Fibroblast of mammary gland (primary cell): Measurements from ENCODE around the gene MARCHF9.

Experiments used
- DNase-seq: peaks from one replicate; pipeline ENCODE4 v3.0.0-alpha.2; 2010; ENCODE audit warnings: low read depth
- H3K4me3 ChIP-seq: 2 replicates; pipeline ENCODE4 v1.5.1; 2011; ENCODE audit warnings: low read depth, mild to moderate bottlenecking, low read length, moderate library complexity; ENCODE audit not compliant: control insufficient read depth
- CTCF ChIP-seq: conservative IDR thresholded peaks from 2 replicates; pipeline ENCODE4 v1.5.1; 2011; ENCODE audit warnings: low read depth, low read length, inconsistent platforms; ENCODE audit not compliant: control insufficient read depth, insufficient read depth

The MARCHF9 gene

DNA sequence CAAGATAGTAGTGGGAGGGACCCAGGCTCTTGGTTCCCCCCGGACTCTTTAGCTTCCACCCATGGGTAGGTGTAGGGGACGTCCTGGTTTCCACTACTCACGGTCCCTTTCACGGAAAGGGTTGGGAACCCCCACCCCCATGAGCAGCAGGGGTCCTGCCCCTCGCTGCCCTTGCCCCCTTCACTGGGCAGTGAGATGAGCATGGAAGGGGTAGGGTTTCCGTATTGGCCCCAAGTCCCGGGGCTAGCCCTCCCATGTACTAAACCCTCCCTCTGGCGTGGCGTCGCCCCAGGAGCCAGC is 29.1 kb upstream of the MARCHF9 start:
- TF ChIP-seq CTCF = no peak
- peak overlapping the region; percentile 89 for H3K4me3 ChIP-seq
- no peak for DNase-seq

GRCh38 chr12:57726151-57726883 is 28.6 kb upstream of the MARCHF9 start:
- H3K4me3 ChIP-seq = peak overlapping the region; percentile 89
- peak; percentile 78 for TF ChIP-seq CTCF

DNA sequence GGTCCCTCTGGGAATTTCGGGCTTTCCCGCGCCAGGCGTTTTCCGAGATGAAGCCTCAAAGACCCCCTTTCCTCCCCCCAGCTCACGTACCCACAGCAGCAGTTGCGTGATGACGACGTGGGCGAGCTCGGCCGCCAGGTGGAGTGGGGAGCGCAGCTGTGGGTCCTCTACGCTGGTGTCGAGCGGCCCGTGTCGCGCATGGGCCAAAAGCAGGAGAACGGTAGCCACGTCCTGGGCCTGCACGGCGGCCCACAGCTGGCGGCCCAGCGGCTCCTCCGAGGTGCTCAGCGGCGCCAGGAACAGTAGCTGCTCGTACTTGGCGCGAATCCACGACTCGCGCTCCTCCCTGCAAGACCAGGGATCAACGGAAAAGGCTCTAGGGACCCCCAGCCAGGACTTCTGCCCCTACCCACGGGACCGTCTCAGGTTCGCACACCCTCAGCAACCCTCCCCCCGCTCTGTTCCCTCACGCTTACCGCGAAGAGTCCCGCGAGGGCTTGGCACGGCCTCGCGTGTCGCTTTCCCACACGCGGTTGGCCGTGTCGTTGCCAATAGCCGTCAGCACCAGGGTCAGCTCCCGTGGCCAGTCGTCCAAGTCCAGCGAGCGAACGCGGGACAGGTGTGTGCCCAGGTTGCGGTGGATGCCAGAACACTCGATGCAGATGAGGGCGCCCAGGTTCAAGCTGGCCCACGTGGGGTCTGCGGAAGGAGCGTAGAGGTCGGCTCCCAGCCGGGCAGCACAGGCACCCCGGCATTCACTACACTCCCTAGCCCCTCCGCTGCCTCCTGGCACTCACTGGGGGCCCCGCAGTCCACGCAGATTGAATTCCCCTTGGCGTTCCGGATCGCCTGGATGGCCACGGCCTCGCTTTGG is 27.8 kb upstream of the MARCHF9 start:
- TF ChIP-seq CTCF = peak; percentile 19
- peak; percentile 44 for DNase-seq
- H3K4me3 ChIP-seq = peak overlapping the region; percentile 89

More at GRCh38 chr12:57726151-57726883, 28.6 kb upstream of the MARCHF9 start:
- DNase-seq = peak; percentile 80

- H3K4me3 ChIP-seq = no peak overlapping the region
- DNase-seq = no peak
- TF ChIP-seq CTCF = no peak
Measured at GRCh38 chr12:57727758-57728395, 27.0 kb upstream of the MARCHF9 start.

- DNase-seq = no peak
- no peak overlapping the region for H3K4me3 ChIP-seq
- TF ChIP-seq CTCF = no peak
Measured at GRCh38 chr12:57729321-57729844, 25.5 kb upstream of the MARCHF9 start.

DNA sequence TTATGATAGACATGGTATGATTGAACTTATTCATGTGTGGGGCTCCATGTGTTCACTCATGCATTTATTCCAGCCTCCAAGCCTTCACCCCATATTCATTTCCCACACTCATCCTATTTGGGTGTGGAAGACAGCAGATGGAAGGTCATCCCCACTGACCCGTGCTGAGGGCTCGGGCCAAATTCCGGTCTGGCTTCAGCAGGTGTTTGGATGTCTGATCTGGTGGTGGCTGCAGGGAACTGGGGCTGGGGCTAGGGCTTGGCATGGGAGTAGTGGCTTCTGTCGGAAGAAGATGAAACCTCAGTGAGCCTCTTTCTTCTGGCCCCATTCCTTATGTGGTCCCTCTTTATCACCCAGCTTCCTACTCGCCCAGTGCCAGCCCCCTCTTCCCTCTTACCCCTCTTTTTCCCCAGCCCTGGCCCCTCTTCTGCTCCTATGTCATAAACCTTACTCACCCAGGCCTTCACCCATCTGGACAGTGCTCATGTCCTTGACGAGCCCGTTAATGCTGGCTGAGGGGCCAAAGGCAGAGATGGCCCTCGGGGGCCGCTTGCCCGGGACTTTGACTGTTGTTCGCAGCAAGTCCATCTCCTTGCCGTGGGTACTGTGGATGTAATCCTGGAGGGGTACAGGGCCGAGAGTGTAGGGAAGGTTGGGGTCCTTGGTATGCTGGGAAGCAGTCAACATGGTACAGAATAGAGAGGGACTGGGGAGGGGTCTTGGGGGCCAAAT is 24.4 kb upstream of the MARCHF9 start:
- no peak for DNase-seq
- no peak for TF ChIP-seq CTCF
- H3K4me3 ChIP-seq = no peak overlapping the region
